GM18907 (cell line): ENCODE data around the gene STK10.
"Not testable (repeated sequence)": the region's sequence is repeated elsewhere in the genome, so short reads cannot be mapped to it uniquely, and the experiment has no call there.

ENCODE experiments used
- ATAC-seq: cut with Tn5 transposase; IDR thresholded peaks from one replicate; pipeline ENCODE4 v1.9.1; 2021; ENCODE audit warnings: mild to moderate bottlenecking, moderate library complexity; ENCODE audit not compliant: unreplicated experiment

STK10 gene

DNA sequence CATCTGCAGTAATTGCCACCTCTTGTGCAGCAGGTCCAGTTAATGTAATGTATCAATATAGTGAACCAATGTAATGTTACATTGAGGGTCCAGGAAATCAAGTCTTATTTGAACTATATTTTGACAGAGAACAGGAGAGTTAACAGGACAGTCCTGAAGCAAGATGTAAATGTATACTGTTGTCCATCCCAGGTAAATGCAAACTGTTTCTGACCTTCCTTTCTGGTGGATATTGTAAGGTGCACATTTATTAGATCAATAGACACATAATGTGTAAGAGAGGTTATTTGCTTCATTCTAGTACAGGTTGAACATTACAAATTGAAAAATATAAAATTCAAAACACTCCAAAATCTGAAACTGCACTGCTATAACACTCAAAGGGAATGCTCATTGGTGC lies 158.1 kb downstream of the STK10 start:
- no peak for ATAC-seq

DNA sequence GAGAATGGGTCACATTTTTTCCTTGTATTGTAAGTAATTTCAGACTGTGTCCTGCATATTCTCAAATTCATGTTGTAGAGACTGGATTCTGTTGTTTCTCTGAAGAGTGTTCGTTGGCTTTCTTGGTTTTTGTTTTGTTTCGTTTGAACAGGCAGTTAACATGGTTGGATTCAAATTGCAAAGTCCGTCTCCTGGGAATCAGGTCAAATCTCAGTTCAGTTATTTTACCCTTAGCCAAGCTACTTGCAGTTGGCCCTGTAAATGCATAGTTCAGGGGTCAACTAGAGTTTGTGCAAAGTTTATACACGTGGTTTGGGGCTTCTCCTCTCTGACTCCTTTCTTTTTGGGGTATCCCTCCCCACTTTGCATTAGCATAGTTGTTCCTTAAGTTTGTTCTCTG lies 159.9 kb downstream of the STK10 start:
- ATAC-seq = no peak

DNA sequence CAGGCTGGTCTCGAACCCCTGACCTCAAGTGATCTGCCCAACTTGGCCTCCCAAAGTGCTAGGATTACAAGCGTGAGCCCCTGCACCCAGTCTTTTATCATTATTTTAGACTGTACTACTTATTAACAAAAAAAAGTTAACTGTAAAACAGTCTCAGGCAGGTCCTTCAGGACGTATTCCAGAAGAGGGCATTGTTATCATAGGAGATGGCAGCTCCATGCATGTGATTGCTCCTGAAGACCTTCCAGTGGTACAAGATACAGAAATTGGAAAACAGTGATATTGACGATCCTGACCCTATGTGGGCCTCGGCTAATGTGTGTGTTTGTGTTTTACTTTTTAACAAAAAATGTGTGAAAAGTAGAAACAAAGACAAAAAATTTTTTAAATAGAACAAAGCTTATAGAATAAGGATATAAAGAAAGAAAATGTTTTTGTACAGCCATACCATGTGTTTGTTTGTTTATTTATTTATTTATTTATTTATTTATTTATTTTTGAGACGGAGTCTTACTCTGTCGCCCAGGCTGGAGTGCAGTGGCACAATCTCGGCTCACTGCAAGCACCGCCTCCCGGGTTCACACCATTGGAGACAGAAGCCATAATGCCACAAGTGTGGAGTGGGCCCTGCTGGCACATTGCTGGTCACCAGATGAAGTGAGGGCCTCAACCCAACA lies 167.8 kb downstream of the STK10 start:
- not testable (repeated sequence) for ATAC-seq

DNA sequence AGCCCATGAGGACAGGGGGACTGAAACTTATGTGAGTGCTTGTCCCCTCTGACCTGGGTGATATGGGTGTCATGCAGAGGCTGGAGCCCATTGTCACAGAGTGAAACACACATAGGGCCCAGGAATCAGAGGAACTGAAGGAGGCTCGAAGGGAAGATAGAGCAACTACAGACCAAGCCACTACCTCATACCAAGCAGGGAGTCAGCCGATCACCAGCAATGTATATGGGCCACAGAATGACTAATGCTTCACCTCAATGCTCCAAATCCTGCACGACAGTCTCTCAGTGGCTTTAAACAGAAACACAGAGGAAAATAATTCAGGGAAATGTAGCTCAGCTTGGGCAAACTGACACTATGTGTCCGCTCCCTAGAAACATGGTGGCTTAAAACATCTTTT lies 172.7 kb downstream of the STK10 start:
- no peak for ATAC-seq

DNA sequence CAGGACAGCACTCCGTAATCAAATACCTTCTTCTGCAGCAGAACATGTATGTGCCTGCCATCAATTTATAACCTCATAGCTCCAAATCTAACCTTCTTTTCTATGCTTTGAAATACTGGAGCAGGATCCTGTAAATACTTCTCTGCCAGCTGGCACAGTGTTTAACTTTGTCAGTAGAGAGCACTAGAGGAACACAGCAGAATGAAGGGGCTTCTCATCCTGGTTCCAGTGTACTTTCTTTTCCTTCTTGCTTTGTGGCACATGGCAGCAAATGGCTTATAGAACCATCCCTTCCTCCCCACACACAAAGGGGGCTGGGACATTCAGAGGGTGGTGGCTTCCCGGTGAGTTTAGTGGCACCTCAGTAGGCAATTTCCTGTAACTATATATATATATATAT lies 177.7 kb downstream of the STK10 start:
- no peak for ATAC-seq

DNA sequence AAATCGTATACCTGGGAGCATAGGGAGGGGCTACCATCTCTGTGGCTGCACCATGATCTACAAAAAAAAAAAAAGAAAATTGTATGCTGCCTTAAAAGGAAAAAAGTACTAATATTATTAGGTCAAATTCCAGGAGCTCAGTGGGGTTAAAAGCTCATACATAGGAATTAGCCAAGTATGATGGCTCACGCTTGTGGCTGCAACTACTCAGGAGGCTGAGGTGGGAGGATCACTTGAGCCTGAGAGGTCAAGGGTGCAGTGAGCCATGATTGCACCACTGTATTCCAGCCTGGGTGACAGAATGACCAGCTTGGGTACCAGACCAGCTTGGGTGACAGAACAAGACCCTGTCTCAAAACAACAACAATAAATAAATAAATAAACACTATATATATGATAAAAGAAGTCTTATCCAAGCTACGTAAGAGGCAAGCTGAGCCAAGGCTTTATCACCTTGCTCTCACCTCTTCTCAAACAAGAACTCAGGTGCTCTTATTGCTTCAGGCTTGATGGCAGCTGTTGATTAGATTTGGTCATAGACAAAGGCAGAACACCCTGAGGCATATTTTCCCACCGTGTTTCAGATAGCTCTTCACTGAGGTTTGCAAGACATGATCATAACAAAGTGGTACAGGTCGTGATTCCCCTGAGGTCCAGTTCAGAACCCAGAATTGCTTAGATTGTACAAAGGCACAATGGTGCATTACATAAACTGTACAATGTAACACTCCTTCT lies 178.3 kb downstream of the STK10 start:
- ATAC-seq = no peak

DNA sequence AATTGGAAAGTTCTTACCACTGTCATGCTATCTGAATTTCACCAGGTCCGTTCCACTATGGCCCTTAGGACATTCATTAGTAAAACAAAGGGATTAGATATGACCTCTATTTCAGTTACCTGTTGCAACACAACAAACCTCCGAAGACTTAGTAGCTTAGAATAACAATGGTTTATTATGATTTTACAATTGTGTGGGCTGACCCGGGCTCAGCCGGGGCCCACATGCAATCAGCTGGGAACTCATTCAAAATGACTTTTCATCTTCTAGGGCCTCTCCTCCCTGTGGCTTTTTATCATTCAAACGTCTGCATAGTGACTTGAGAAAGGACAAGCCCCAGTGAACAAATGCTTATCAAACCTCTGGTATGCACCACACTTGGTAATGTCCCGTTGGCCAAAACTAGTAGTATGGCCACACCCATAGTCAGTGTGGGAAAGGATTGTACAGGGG lies 179.3 kb downstream of the STK10 start:
- ATAC-seq = no peak

DNA sequence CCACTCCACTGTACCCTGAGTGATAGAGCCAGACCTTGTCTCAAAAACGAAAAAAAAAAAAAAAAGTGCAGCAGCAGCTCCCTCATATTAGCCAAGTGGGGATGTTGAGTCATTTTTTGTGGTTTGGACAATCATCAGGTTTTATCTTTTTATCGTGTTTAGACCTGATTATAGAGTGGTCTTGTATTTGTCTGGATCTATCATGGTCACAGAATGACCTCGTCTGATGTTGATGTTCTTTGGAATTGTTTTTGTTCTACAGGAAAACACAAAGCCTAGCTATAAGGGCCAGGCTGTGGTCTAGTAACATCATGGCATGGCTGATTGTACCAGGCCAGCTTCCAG lies 179.9 kb downstream of the STK10 start:
- no peak for ATAC-seq

DNA sequence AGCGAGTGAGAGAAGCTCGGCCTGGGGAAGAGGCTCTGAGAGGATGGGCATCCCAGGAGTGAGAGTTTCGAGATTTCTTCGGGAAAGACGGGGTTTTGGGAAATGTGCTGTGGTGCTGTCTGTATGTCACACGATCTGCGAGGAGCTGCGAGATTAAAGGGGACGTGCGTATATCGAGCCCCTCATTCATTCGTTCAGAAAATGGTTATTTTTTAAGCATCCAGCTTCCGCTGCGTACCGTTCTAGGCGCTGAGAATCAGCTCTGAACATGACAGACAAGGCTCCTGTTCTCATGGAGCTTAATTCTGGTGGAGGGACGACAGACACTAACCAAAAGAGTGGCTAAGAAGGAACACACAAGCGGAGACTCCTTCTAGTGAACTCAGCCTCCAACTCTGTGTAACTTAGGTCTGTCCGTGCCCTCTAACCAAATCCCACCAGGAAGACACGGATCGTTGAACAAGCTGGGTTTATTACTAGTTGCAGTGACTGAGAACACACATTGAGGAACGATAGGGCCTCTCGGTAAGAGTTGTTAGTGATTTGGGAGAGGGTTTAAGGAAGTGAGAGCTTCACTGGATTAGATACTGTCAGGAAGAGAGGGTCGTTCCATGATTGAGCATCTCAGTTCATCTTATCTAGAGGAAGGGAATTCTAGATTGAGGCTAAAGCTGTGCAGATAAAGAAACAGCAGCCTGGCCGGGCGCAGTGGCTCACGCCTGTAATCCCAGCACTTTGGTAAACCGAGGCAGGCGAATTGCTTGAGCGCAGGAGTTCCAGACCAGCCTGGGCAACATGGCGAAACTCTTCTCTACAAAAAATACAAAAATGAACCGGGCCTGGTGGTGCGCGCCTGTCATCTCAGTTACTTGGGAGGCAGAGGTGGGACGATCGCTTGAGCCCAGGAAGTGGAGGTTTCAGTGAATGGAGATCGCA lies 180.6 kb downstream of the STK10 start:
- no peak for ATAC-seq

DNA sequence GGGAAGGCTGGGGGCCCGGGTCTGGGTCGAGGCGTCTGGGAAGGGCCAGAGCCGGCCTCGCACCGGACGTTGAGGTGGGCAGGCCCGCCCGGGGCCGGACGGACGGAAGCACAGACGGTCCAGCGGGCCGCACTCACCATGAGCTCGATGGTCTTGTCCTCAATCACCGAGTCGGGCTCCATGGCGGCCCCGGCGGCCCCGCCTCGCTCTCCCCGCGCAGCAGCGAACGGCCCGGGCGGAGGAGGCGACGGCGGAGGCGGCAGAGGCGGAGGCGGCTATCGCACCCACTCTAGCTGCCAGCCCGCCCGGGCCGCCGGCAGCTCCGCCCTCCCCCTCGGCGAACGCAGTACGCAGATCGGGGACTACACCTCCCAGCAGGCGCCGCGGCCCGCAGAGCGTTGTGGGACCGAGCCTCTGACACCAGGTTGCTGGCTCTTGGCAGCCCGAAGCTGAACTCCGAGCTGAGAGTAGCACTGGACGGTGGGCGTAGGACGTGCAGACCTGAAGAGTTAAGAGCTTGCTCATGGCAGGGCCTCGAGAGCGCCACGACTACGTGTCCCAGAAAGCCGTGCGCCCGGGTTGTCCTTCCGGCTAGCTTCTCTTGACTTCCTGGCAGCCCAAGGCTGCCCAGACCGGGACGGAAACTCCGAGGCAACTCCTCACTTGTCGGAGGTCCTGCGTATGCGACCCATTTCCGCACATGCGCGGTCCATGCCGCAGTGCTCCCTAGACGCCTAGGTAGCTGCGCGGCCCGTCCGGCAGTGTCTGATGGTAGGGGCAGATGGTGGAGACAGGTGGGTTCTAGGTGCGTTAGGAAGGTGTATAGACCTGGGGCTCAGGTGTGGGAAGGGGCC lies 181.5 kb downstream of the STK10 start, which contains the start of gene FBXW11:
FBXW11 (minus strand) TSS at position 318 of the 854 bp plus-strand sequence; CDS start at position 182, 136 bp downstream.
- ATAC-seq = peak; percentile 87

DNA sequence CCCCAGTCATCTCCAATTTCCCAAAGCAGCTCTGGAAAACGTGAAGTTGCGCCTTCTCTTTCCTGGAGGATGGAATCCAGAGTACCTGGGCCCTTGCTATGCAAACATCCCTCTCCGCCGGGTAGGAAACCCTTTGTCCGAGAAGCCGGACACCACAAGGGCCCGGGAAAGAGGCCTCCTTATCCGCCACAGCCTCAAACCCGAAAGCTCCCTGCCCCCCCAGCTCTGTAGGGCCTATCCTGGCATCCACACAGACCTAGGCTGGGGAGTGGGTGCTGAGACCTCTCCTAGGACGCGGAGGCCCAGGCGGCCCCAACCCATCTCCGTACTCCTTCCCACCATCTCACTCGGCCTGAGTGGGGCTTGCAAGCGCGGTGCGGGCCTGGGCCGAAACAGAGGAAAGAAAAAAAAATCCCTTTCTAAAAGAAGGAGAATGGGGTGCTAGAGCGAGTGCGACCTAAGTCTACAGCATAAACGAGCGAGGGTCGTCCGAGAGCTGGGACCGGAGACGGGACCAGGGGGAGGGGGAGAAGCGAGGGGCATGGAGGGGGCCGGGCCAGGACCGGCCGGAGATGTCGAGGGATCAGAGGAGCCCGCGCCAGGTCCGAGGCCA lies 182.2 kb downstream of the STK10 start:
- ATAC-seq = peak; percentile 10

DNA sequence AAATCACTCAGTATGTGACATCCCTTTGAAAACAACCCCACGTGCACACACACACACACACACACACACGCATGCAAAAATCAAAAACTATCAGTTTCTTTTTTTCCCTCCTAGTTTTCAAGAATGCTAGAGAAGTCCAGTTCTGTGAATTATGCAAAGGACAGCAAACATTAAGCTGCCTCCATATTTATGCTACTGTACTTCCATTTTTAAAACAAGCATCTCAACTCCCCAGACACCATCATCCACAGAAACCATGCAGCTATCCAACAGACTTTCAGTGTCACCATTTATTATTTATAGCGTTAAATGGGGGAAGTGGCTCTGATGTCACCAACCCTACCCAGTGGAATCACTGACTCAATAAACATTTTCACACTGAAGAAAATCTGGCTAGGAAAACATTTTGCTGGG lies 183.2 kb downstream of the STK10 start:
- no peak for ATAC-seq

DNA sequence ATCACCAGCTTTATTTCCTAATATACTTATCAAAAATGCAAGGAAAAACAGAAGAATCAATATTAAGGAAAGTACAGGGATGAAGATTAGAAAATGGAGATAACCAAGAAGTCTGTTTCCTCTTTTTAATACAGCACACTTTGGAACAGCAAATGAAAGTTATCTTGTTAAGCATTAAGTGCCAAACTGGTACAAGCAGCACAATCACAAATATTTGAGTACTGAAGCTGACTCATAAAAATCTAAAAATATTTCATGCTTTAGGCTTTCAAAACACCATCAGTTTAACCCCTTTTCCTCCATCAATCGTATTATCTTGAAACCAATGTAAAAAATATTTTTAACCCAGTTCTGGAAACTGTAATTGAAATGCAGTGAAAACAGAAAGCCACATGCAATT lies 184.3 kb downstream of the STK10 start:
- ATAC-seq = no peak

DNA sequence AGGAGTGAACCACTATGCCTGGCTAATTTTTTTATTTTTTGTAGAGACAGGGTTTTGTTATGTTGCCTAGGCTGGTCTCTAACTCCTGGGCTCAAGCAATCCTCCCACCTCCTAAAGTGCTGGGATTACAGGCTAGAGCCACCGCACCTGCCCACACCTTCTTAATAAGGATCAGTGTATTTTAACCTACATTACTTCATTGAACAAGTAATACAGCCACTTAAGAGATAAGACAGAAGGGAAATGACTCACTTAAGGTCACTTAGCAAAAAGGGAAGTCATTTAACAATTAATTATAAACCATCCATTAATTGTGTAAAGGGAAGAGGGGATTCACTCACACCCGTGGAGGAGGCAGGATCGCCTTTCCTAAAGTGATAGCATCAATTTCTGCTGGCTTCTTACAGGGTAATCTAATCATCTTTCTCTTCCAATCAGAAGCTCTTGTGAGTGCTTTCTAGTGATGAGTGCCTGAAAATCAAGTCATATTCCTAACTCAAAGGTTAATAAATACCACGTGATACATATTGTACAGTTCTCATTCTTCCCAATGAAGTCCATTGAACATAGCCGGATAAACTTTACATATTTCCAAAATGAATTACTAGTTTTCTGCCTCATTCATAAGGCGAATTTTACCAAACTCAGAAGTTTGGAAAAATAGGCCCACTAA lies 185.0 kb downstream of the STK10 start:
- no peak for ATAC-seq

DNA sequence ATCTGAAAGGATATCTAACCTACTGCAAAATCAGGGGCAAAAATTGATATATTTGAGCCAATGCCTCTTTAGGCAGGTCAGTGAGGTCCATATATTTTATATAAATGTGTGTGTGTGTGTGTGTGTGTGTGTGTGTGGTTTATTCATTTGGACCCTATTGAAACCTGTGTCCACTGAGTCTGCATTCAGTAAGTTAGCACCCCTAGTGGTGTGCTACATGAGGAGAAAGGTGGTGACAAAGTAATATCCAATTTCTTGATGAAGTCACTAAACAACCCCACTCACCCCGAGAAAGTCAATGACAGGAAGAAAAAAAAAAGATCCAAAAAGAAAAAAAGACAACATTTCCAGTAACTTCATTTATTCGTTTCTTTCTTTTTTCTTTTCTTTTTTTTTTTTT lies 185.7 kb downstream of the STK10 start:
- ATAC-seq = no peak

DNA sequence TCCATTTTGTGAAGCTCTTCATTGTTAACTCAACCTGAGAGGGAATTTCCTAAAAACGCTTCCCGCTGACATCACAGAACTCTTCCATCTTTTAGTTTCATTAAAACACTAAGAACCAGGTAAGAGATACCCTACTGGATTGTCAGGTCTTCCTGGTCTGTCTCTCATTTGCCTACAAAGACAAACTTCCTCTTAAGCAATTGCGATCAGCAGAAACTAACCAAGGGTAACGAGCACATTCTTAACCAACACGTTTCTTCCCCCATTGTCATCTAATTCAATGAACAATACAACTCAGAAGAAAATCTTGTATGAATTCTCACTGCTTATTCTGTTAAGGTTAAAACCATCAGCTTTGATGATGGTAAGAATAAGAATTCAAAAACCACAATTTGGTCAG lies 188.1 kb downstream of the STK10 start:
- peak; percentile 50 for ATAC-seq

DNA sequence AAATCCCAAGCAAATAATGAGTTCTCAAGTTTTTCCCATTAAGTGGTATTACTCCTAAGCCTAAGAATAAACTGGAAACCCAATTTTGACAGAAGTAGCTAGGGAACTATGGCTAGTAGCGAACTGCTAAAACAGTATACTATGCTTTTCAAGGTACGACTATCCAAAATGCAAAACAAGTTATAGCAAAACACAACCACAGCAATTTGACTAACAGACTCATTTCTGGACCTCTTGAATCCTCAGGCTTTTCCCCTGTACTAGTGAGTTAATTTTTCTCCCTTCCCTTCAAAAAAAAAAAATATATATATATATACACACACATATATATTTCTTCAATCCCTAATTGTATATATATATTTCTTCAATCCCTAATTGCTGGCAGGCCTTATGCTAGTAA lies 188.9 kb downstream of the STK10 start:
- ATAC-seq = no peak

DNA sequence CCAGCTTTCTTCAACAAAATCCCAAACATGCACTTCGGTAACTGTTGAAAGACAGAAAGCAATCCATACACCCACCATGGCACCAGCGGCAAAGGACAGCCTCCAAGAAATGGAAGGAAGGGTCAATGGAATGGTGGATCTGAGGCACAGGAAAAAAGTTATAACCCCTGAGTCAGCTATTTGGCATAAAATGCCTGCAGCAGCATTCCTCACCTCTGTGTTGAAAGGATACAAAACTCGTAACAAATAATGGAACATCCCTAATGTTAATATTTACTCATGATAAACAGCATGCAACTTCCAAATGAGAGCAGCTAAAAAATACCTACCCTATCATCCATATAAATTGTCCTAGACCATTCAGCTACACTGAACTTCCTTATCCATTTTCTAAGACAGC lies 191.0 kb downstream of the STK10 start:
- ATAC-seq = no peak

DNA sequence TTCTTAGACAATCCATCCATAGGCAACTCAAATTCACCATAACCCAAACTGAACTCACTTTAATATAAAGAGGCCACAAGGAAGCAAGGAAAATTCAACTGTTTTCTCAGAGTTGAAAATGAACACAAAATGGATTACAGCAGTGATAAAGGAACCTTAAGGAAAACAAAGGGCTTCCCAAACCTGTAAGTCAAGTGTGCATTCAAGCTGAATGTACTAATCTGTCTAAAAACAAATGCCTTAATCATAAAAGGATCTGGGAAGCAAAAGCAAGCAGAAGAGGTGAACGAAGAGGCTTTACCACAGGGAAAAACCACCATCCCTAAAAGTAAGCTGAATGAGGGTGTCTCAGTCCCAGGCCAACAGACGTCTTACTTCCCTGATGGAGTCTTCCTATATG lies 195.2 kb downstream of the STK10 start:
- no peak for ATAC-seq

DNA sequence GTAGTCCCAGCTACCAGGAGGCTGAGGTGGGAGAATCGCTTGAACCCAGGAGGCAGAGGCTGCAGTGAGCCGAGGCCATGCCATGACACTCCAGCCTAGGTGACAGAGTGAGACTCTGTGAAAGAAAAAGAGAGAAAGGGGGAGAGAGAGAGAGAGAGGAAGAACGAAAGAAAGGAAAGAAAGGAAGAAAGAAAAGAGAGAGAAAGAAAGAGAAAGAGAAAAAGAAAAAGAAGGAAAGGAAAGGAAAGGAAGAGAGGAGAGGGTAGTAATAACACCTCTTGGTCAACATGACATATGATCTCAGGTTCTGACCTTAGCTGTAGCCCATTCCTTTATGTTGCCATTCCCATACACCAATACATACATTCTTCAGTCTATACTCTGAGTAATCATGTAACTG lies 195.7 kb downstream of the STK10 start:
- no peak for ATAC-seq
